ENCODE measurements around the gene SPG7.
"Not testable (repeated sequence)": the region's sequence is repeated elsewhere in the genome, so short reads cannot be mapped to it uniquely, and the experiment has no call there.

The SPG7 gene

DNA sequence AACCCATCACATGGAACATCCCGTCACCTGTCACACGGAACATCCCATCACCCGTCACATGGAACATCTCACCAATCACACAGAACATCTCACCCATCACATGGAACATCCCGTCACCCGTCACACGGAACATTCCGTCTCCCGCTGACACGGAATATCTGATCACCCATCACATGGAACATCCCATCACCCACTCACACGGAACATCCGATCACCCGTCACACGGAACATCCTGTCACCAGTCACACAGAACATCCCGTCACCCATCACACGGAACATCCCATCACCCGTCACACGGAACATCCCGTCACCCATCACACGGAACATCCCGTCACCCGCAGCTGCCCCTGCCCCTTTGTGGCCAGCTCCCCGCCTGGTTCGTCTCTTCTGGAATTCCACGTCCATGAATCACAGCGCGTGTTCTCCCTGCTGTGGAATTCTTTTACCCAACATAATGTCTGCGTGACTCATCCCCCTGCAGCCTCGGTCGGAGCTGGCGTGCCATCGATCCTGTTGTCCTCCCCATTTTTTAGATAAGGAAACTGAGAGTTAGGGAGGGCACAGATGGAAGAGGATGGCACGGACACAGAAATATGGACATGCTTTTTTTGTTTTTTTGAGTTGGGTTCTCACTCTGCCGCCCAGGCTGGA is 73.0 kb downstream of the SPG7 start:
- no peak for DNase-seq (ENCODE audit: low spot score)

DNA sequence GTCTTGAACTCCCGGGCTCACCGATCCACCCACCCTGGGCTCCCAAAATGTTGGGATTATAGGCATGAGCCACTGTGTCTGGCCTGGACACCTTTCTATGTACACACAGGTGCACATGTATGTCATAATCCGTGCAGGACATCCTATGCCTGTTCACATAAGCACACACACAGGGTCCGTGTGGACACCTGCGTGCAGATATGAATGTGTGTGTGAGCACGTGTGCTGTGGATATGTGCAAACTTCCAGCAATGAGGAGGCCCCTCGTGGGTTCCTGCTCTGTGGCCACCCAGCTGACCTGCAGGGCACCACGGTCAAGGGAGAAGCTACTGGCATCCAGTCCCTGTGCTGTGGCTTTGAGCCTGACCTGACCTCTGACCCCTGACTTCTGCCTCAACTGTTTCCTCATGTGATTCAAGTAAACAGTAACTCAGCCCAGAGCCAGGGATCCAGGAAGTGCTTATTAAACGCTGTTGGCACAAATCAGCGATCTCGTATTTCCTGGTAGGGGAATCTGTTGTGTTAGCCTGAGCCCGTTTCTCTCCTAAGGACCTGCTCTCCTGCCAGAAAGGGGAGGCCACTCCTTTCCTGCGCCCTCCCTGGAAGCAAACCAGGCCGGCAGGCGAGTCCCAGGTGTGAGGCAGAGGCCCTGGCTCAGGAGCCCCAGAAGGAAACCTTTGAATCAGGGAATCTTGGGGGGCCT is 73.8 kb downstream of the SPG7 start:
- DNase-seq (ENCODE audit: low spot score), result no peak

DNA sequence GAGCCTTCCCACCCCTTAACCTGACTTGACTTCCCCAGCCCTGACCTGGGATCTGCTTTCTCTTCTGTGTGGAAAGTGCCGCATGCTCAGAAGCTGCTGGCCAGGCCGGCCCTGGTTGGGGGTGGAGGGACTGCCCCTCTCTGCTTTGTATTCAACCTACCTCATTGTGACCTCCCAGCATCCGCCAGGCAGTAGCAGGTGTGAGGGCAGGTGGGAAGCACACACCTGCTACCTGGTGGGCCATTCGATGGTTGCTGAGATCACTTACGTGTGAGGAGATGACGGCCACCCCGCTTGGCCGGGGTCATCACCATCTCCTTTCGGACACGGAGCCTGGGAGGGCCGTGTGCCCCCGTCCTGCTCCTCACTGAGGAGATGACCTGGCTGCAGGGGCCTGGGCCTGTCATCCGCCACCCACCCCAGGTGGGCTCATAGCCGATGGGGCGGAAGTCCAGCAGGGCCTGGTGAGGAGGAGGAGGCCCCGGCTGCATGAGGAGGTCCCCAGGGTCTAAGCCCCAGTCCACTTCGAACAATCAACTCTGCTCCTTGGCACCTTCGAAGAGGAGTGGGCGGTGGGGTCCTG is 74.5 kb downstream of the SPG7 start:
- no peak for DNase-seq (ENCODE audit: low spot score)

DNA sequence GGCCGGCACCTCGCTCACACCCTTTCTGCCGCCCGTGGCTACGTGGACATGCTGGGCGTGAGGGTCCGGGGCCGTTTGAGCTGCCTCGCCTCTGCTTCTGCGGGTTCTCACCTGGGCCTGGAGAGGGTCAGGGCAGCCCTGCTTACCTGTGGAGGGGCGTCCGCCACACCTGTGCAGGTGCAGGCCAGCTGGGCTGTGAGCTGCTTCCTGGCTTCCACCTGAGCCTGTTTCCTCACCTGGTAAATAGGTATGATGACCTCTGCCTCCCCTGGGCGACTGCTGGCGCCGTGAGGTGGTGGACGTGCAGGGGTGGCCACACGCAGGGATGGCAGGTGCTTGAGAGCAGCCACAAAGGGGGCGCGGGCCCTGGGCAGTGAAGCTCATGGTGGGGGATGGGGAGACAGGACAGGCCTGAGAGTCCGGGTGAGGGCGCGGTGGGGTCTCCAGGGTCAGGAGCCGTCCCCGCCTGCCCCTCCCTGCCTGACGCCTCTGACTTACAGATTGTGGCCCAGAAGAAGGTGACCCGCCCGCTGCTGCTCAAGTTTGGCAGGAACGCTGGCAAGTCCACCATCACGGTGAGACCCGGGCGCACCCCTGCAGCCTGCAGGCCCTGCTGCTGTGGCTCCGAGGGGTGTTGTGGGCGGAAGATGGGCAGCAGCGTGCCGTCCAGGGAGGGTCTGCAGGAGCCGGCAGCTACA is 75.1 kb downstream of the SPG7 start:
- DNase-seq (ENCODE audit: low spot score), result no peak

DNA sequence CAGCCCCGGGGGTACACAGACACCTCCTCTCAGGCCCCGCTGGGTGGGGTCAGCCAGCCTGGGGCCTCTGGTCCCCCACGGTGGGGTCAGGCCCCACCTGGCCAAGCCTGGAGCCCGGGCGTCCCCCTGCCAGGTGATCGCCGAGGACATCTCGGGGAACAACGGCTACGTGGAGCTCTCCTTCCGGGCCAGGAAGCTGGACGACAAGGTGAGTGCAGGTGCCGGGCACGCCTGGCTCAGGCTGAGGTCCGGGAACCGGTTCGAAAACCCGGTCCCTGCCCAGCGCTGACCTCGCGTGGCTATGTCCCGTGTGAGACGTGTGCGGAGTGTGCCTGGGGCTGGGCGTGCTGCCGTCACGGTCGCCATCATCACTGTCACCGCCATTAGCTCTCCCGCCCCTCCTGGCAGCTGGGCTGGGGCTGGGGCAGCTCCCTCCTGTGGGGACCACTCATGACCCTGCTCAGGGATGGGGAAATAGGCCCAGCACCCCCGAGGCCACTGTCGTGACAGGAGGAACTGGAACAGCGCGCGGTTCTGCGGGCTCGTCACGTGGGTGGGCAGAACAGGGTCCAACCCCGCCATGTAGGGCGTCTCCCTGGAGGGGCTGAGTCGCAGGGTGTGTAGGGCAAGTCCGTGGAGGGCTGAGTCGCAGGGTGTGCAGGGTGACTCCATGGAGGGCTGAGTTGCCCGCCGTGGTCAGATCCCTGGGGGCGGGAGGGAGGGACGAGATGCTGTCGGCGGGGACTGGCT is 75.9 kb downstream of the SPG7 start:
- DNase-seq (ENCODE audit: low spot score), result no peak

DNA sequence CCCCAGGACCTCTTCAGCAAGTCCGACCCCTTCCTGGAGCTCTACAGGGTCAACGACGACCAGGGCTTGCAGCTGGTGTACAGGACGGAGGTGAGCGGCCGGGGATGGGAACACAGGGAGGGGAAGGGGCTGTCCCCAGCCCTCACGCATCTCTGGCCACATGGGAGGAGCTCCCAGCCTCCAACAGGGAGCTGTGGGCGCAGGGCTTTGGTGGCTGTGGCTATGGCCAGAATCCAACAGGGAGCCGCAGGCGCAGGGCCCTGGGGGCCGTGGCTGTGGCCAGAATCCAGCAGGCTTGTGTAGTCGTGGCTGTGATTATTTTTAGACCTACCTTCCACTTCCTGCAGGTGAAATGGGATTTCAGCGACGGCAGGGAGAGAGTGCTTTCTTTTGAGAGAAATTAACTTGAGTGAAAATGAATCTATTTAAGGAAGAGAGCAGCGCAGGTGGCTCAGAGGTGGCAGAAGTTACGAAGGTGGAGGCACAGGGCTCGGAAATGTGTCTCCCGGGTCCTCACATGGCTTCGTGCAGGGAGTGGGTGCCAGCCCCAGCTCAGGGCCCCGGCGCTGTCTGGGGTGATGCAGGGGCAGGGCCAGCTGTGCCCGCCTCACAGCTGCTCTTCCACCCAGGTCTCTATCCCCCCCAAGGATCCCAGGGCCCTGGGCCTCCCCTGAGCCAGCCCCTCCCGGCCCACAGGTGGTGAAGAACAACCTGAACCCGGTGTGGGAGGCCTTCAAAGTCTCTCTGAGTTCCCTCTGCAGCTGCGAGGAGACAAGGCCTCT is 76.8 kb downstream of the SPG7 start:
- DNase-seq (ENCODE audit: low spot score), result no peak

DNA sequence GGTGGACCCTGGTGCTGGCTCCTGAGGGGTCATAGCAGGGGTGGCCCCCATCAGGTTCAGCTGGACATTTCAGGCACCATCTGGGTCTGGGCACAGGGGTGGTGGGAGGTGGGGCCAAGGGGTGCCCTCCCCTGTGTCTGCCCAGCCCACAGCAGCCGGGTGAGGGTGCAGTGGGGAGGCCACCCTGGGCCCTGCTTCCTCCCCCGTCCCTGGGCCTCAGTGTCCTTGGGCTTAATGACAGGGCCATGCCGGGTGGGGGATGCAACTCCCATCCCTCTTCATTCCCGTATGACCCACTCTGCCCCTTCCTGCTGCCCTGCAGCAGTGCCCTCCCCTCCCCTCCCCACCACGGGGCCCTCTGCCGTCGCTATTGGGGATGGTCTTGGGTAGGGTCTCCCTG is 78.0 kb downstream of the SPG7 start:
- no peak for DNase-seq (ENCODE audit: low spot score)

DNA sequence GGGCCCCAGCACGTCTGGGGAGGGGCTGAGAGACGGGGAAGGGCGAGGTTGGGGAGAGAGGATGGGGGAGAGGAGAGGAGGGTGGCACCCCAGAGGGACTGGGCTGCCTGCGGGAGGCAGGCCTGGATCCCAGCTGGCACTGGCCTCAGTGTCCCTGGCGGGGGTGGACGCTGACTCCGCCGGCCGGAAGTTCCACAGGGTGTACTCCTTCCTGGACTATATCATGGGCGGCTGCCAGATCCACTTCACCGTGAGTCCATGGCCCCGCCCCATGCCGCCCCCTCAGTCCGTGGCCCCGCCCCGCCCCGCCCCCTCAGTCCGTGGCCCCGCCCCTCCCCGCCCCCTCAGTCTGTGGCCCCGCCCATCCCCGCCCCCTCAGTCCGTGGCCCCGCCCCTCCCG is 78.7 kb downstream of the SPG7 start:
- no peak for DNase-seq (ENCODE audit: low spot score)

DNA sequence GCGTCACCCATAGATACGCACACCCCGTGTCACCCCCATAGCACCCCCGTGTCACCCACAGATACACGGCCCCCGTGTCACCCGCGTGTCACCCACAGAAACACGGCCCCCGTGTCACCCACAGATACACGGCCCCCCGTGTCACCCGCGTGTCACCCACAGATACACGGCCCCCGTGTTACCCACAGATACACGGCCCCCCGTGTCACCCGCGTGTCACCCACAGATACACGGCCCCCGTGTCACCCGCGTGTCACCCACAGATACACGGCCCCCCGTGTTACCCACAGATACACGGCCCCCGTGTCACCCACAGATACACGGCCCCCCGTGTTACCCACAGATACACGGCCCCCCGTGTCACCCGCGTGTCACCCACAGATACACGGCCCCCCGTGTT is 79.5 kb downstream of the SPG7 start:
- not testable (repeated sequence) for DNase-seq (ENCODE audit: low spot score)

DNA sequence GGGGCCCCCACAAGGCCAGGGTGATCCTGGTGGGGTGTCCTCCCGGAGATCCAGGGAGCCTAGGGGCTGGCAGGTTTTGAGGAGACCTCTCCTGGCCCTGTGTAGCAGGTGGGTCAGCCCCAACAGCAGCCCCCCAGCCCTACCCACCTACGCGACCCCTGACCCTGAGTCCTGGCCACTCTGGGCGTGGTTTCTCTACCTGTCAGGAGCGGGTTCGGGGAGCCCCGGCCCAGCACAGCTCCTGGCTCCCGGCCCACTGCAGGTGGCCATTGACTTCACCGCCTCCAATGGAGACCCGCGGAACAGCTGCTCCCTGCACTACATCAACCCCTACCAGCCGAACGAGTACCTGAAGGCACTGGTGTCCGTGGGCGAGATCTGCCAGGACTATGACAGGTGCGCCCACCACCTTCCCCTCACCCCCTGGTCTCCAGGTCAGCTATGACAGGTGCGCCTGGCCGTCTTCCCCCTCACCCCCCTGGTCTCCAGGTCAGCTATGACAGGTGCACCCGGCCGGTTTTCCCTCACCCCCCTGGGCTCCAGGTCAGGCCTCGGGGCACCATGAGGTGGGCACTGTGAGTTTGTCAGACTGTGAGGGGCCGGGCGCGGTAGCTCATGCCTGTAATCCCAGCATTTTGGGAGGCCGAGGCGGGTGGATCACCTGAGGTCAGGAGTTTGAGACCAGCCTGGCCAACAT is 80.4 kb downstream of the SPG7 start:
- DNase-seq (ENCODE audit: low spot score), result no peak

DNA sequence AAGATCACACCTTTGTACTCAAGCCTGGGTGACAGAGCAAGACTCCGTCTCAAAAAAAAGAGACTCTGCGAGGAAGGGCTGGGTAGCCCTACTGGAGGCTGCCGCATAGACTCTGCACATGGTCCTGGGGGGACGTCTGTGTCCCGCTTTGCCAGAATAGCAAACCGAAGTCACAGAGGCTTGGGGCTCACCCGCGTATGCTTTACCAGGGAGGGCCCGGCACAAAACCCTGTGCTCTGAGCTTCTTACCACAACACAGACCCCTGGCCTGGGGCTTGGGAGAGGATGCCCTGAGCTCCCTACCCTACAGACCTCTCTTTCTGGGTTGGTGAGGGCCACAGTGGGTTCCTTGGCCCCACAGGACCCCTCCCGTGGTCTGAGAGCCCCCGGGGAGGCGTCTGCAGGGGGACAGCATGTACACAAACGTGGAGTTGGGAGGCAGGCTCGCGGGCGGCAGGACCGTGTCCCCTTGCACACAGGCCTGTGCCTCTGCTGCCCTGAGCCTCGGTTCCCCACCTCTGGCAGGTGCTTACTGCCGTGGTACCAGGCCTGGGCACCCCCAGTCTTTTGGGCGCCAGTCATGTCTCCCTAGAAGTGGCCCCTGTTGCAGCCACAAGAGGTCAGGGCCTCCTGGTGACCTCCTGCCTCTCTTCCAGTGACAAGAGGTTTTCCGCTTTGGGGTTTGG is 81.2 kb downstream of the SPG7 start:
- DNase-seq (ENCODE audit: low spot score), result no peak

DNA sequence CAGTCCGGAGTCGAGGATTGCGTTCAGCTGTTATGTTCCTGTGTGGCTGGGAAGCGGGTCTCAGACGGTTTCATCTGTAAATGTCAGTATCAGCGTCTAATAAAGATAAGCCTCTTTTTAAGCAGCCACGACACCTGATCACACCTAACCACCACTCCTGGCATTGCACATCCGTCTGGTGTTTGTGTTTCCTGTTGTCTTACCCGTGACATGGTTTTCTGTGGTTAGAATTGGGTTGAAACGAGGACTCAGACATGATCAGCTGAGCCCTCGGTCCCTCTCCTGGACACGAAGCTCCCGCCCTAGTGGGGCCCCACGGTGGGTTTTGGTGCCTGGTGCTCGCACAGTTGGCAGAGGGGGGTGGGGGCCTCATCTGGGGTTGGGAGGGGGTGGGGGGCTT is 85.6 kb downstream of the SPG7 start:
- DNase-seq (ENCODE audit: low spot score), result no peak

DNA sequence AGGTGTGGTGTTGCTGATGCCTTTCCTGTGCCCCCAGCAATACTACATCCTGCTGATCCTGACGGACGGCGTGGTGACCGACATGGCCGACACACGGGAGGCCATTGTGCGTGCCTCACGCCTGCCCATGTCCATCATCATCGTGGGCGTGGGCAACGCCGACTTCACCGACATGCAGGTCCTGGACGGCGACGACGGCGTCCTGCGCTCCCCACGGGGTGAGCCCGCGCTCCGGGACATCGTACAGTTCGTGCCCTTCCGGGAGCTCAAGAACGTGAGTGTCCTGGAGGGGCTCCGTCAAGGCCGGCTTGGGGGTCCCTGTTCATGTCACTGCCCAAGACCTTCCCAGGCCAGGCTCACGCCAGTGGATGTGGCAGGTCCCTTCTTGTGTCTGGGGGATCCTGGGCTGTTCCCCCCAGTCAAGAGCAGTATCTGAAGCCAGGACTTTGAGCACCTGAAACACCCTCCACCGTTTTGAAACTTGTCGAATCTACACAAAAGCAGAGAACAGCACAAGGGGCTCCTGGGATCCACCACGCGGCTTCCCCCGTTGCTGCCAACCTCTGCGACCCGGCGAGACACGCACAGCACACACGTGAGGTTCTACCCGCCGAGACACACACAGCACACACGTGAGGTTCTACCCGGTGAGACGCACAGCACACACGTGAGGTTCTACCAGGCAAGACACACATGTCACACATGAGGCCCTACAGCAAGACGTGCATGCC is 87.3 kb downstream of the SPG7 start:
- no peak for DNase-seq (ENCODE audit: low spot score)

DNA sequence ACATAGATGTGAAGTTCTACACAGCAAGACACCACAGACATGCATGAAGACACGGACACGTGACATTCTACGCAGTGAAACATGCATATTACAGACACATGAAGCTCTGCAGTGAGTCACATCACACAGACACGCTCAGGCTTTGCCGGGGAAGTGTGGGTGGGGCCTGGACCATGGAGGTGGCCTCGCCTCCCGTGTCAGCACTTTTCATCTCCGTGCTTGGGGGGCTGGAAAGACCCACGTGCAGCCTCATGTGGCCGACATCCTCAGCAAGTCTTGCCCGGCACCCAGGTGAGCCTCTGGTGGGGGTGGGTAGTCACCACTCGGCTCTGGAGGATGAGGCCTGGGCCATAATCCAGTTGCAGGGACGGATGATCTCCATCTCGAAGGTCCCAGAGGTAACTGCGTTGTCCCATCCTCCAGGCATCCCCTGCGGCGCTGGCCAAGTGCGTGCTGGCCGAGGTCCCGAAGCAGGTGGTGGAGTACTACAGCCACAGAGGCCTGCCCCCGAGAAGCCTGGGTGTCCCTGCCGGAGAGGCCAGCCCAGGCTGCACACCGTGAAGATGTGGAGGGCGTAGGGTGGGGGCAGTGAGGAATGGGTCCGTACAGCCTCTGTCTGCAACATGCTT is 88.0 kb downstream of the SPG7 start:
- no peak for DNase-seq (ENCODE audit: low spot score)

DNA sequence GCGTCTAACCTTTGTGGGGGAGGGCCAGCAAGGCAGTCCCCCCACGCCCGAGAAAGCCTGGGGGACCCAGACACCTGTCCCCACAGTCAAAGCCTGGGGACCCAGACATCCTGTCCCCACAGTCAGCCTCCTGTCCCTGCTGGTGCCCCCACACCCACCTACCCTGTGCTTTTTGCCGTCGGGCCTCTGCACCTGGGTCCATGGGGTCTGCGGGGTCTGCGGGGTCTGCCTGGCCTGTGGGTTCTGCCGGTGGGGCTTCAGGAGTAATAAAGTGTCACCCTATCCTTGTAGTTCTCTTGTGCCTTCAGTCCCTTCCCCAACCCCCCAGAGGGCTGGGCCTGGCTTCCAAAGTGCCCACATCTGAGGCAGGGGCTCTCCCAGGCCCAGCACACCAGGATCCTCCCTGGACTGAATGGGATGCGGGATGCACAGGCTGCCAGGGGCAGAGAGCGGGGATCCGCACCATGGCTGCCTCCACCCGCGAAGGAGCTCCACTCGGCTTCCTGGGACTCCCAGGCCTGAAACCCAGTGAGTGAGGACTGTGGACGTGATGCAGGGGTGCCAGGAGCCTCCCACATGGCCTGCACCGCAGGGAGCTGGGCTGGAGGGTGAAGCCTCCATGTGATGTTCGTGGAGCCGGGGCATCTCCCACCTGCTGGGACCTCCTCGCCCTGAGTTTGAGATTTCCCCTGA is 88.9 kb downstream of the SPG7 start:
- DNase-seq (ENCODE audit: low spot score), result no peak

DNA sequence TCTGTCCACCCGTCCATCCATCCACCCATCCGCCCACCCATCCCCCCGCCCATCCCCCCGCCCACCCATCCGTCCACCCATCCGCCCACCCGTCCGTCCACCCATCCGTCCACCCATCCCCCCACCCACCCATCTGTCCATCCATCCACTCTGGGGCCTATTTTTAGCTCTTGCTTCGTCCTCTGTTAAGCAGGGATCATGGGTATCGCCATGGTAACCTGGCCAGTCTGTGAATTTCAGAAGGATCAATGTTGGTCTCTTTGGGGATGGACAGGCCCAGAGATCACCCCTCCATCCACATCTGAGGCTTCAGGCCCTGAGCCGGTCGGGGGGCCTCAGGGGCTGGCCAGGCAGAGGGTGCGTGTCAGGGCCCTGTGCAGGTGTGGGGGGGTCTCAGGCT is 90.0 kb downstream of the SPG7 start:
- no peak for DNase-seq (ENCODE audit: low spot score)

DNA sequence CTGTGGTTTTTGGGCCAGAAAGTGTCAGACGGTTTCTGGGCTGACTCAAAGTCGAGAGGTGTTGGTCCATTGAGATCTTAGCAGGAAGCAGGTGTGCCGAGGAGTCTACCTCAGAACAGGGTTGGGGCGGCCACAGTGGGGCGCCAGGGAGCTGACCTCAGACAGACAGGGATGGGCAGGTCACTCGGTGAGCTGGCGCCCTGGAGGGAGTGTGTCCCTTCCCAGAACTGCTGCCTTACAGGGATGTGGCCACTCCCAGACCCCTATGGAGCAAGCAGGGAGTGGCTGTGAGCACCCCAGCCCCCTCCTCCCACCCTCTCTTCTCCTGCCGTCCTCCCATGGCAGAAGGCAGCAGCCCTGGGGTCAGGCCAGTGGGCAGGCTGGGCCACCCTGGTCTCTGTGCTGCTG is 91.3 kb downstream of the SPG7 start:
- DNase-seq (ENCODE audit: low spot score), result no peak

DNA sequence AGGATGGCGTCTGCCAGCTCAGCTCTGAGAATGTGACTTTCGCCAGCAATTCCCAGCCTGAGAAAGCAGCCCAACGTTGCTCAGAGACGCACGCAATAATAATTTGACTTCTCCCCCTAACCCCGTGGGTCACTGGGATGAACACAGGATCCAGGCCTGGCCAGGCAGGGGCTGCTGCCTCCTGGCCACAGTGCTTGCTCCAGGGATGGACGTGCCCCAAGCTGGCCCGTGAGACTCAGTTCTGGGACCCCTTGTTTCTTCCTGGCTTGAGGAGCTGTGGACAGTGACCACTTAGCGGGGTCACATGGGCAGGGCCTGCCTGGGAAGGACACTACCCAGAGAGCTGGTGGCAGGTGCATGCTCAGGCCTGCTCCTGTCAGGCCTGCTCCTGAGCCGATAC is 91.7 kb downstream of the SPG7 start:
- DNase-seq (ENCODE audit: low spot score), result no peak

DNA sequence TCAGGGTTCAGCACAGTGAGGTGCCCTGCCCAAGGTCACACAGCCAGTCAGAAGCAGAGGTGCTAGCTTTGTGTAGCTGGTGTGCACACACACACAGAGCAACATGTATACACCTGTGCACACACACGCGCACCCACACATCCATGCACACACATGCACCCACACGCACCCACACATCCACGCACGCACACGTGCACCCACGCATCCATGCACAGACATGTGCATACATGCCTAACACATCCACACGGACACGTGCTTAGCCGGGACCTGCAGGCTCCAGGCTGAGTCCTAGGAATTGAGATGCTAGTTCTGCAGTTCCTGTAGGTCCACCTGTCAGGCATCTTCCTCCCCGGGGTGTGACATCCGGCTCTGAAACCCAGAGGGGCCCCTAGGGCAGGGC is 92.2 kb downstream of the SPG7 start:
- DNase-seq (ENCODE audit: low spot score), result no peak

Data from left forelimb (tissue), 1 donor.